HG03571 (cell line): ENCODE data around the gene AEBP1.

ENCODE experiments used
- ATAC-seq: cut with Tn5 transposase; IDR thresholded peaks from one replicate; pipeline ENCODE4 v1.9.1; 2021; ENCODE audit not compliant: unreplicated experiment

AEBP1 gene

DNA sequence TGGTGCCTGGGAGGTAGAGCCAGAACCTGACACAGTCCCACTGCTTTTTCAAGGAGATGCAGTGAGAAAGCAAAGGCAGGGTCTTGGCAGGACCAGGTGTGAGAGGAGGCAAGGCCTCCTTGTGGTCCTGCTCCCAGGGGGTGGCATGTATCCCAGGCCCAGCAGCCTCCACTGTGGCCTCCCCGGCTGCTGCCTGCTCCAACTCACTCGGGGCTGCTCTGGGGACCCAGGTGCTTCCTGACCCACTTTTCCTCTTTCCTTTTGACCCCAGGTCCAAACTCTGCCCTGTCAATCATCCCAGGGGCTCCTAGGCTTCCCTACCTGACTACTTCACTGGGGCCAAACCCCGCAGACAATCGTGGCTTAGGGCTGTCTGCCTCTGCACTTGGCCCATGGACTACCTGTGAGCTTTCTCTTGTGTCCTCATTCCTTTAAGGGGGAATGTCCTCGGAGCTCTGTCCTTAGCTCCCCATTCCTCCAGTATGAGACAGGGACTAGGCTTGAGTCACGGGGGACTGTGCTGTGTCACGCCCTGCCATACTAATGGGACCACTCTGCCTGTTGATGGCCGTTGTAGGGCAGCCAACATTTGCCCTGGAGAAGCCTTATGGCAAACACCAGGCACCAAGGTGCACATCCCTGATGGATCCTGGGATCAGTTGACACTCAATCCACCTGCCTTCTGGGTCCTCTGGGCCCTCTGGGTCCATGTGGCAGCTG is 1.1 kb upstream of the AEBP1 start:
- no peak for ATAC-seq

DNA sequence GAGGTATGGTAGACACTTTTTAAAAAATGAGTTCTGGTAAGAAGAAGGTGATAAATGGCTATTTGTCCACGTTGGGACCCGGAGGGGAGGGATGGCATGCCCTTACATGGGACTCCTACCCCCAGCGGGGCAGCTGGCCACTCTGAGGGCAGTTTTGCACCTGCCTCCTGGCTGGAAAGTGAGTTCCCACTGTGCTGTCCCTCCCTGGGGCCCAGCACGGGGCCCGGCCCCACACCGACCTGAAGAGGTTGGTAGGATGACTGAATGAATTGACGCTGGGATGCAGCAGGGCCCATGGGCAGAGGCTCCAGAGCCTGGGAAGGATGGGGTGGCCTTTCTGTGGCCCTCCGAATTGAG is 601 bp upstream of the AEBP1 start:
- ATAC-seq = no peak

DNA sequence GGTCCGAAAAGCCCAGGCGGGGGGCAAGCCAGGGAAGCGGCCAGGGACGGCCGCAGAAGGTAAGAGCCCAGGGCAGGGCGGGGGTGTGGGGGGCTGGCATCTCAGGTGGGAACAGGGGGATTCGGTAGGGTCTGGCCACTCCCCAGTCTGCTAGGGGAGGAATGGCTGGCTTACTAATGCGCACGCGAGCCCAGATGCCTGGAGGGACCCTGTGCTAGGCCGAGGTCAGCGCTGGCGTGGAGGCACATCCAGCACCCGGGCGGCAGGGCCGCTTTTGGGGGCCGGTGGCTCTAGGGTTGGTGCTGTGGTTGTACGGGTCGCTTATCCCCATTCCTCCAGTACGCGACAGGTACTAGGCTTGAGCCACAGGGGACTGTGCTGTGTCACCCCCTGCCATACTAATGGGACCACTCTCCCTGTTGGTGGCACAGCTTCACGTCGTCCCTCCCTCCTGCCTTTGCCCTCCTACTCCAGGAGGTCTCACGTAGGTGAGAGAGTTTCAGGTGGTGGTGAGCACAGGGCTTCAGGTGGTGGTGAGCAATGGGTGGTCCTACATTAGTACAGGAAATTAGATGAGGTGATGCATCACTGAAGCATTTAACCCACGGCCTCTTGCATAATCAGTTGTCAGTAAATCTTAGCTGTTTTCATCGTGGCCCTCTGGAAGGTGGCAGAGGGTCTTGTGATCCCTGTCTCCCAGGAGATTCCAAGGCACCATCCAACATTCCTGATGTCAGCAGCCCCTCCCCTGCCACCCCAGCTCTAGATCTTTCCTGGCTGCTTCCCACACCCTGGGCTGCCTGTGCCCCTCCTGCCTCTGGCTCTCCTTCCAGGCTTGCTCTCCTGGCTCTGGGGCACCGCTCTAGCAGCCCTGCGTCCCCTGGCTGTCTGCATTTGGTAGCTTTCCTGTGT is 971 bp downstream of the AEBP1 start:
- ATAC-seq = no peak

- ATAC-seq = no peak
Observed at GRCh38 chr7:44105832-44106231, 1.7 kb downstream of the AEBP1 start.

DNA sequence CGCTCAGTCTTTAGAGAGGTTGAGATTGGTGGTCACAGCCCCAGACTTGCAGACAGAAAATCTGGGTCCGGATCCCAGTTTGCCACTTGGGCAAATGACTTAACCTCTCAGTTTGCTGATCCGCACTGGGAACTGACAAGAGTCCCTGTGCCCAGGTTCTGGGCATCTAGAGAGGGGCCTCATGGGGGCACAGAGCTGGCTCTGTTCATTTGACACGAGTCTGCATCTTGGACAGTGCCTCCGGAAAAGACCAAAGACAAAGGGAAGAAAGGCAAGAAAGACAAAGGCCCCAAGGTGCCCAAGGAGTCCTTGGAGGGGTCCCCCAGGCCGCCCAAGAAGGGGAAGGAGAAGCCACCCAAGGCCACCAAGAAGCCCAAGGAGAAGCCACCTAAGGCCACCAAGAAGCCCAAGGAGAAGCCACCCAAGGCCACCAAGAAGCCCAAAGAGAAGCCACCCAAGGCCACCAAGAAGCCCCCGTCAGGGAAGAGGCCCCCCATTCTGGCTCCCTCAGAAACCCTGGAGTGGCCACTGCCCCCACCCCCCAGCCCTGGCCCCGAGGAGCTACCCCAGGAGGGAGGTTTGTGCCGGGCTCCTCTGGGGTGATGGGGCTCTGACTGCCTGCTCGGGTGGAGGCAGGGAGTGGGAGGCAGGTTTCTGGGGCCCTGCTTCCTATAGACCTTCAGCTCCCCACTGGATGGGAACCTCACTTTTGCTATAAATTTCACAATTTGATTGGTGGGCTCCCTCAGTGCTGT is 2.3 kb downstream of the AEBP1 start:
- no peak for ATAC-seq

DNA sequence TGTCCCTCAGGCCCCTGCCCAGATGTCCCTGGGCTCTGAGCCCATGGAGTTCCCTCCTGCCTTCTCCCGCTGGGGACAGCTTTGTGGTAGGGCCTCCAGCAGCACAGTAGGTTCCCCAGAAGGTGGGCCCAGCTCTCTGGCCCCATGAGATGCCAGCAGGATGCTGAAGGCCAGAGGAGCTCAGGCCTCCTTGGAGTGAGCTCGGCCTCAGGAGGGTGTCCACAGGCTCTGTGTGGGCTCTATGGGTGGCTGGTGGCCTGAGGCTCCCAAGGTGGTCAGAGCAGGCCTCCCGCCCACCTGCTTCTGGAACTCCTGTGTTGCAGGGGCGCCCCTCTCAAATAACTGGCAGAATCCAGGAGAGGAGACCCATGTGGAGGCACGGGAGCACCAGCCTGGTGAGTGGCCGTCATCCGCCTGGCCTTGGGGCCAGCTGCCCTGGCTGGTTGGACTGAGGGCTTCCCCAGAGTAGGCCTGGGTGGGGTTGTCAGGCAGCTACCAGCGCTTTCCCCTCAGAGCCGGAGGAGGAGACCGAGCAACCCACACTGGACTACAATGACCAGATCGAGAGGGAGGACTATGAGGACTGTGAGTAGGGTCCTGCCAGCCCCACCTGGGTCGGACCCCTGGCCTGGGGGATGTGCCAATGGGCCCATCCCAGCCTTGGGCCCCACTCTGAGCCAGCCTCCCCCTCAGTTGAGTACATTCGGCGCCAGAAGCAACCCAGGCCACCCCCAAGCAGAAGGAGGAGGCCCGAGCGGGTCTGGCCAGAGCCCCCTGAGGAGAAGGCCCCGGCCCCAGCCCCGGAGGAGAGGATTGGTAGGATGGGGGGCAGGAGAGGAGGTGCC is 3.2 kb downstream of the AEBP1 start:
- ATAC-seq = no peak

DNA sequence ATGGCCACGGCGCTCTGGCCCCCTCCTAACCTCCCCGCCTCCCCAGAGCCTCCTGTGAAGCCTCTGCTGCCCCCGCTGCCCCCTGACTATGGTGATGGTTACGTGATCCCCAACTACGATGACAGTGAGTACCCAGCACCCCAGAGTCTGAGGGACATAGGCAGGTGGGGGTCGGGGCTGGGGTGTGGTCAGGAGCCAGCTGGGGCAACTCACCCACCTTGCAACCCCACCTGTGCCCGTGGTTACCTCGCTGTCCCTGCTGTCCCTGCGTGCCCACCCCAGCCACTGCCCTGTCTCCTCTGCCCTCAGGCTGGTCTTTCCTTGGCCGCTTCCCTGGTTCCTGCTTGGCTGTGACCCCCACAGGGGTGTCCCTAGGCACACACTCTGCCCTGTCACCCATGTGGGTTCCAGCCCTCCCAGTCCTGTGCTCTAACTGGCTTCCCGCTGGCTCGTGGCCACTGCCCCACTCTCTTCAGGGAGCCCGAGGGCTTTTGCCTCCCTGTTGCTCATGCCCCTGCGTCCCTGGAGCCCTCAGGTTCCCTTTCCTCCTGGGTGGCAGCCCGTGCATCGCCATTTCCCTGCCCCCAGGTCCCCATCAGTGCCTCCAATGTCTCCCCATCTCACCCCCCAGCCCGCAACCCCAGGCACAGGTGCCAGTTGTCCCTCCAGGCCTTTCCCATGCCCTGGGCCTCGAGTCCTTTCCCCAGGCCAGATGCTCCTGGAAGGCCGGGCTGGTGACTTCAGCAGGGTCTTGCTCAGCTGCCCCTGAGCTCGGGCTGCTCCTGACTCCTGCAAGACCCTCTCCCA is 4.0 kb downstream of the AEBP1 start:
- ATAC-seq = no peak

DNA sequence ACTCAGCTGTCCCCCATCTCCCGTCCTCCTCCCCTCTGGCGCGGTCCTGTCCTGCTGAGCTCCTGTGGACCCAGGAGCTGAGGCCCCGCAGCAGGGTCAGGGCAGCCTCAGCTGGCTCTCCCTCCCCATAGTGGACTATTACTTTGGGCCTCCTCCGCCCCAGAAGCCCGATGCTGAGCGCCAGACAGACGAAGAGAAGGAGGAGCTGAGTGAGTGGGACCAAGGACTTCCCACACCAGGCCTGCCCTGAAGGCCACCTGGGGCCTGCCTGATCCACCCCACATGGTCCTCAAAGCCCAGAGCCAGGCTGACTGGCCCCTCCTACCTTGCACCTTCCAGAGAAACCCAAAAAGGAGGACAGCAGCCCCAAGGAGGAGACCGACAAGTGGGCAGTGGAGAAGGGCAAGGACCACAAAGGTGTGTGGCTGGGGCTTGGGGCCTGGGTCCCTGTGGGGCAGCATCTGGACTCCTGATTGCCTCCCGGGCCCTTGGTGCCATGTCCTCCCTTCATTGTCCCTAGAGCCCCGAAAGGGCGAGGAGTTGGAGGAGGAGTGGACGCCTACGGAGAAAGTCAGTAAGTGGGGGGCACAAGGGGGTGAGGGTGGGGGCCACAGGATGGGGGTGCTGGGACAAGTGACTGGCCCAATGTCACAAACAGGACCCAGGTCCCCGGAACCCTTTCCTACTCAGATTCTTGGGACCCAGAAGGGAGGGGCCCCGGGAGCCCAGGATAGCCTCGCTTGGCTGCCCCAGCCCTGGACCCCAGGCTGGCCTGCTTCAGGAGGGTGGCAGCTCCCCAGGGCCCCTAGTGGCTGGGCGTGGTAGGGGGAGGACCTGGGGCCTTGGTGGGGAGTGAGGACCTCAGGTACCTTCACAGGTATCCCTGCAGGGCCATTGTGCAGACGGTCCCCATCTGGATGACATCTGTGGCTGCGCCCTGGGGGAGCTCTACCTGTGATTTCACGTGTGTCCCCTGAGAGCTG is 4.9 kb downstream of the AEBP1 start:
- ATAC-seq = no peak

DNA sequence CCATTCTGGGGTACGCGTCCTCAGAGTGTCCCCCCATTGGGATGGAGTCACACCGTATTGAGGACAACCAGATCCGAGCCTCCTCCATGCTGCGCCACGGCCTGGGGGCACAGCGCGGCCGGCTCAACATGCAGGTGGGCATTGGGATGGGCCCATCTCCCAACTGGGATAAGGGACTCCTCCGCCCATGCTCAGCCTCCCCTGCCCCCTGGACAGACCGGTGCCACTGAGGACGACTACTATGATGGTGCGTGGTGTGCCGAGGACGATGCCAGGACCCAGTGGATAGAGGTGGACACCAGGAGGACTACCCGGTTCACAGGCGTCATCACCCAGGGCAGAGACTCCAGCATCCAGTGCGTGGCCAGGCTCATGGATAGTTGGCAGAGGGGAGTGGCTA is 5.8 kb downstream of the AEBP1 start:
- no peak for ATAC-seq

- ATAC-seq = no peak
Observed at GRCh38 chr7:44110719-44111635, 6.8 kb downstream of the AEBP1 start.

DNA sequence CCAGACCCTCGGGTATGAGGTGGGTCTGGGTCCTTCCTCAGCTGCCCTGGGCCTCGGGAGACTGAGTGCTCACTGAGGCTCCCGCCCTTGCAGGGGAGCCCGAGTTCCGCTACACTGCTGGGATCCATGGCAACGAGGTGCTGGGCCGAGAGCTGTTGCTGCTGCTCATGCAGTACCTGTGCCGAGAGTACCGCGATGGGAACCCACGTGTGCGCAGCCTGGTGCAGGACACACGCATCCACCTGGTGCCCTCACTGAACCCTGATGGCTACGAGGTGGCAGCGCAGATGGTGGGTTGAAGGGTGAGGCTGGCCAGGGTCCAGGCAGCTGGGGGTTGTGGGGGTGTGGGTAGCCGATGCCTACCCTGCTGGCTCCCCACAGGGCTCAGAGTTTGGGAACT is 7.6 kb downstream of the AEBP1 start:
- ATAC-seq = no peak

DNA sequence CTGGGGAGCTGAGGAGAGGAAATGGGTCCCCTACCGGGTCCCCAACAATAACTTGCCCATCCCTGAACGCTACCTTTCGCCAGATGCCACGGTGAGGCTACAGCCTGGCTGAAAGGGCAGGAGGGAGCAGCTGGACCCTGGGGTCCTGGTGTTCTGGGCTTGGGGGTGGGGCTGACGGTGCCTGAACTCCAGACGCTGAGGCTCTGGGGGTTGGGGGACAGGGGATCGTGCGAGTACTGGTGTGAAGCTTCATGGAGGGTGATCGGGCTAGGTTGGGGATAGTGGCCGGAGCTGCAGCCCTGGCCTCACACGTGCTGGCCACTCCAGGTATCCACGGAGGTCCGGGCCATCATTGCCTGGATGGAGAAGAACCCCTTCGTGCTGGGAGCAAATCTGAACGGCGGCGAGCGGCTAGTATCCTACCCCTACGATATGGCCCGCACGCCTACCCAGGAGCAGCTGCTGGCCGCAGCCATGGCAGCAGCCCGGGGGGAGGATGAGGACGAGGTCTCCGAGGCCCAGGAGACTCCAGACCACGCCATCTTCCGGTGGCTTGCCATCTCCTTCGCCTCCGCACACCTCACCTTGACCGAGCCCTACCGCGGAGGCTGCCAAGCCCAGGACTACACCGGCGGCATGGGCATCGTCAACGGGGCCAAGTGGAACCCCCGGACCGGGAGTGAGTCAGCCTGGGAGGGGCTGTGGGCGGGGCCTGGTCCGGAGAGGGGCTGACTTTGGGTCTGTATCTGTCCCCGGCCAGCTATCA is 8.3 kb downstream of the AEBP1 start:
- ATAC-seq = no peak

DNA sequence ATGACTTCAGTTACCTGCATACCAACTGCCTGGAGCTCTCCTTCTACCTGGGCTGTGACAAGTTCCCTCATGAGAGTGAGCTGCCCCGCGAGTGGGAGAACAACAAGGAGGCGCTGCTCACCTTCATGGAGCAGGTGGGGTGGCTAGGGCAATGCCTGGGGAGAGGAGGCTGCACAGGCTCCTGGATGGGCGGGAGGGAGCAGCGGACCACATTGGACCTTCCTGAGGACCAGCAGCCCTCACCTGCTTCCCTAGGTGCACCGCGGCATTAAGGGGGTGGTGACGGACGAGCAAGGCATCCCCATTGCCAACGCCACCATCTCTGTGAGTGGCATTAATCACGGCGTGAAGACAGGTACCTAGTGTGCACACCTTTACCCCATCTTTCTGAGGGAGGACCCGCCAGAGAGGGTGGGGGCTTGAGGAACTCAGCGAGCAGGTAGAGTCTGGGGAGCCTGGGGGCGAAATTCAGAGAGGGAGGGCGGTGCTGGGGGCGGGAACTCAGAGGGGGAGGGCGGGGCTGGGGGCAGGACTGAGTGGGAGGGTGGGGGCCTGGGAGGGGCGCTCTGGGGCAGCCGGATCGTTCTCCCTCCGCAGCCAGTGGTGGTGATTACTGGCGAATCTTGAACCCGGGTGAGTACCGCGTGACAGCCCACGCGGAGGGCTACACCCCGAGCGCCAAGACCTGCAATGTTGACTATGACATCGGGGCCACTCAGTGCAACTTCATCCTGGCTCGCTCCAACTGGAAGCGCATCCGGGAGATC is 9.0 kb downstream of the AEBP1 start:
- ATAC-seq = no peak

DNA sequence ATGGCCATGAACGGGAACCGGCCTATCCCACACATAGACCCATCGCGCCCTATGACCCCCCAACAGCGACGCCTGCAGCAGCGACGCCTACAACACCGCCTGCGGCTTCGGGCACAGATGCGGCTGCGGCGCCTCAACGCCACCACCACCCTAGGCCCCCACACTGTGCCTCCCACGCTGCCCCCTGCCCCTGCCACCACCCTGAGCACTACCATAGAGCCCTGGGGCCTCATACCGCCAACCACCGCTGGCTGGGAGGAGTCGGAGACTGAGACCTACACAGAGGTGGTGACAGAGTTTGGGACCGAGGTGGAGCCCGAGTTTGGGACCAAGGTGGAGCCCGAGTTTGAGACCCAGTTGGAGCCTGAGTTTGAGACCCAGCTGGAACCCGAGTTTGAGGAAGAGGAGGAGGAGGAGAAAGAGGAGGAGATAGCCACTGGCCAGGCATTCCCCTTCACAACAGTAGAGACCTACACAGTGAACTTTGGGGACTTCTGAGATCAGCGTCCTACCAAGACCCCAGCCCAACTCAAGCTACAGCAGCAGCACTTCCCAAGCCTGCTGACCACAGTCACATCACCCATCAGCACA is 9.7 kb downstream of the AEBP1 start:
- no peak for ATAC-seq

DNA sequence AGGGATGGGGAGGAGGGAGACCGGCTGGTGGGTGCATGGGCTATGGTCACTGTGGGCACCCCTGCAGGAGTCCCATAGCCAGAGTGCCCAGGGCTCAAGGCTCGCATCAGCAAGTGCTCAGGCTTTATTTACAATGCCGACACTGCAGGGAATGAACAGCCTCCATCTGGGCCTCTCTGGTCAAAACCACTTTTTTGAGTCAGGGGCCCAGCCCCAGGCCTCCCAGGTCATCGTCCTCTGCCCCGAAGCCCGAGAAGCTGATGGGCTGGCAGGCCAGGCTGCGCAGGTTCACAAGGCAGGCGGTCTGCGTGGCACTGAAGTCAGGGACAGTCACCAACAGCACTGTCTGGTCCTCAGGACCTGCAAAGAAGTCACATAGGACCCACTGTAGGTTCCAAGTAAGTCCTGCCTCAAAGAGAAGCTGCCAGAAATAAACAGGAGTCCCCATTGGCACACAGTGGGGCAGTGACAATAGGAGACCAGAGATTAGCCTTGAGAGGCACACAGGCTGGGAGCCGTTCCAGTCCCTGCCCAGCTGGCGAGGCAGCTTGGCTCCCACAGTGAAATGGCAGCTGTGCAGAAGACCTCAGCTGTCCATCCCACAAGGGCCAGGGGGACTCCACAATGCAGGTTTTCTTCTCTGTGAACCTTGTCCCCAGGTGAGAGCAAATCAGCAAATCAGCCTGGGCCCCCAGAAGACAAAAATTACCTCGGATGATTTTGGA is 10.6 kb downstream of the AEBP1 start:
- ATAC-seq = no peak
